Activated T-cell treated with anti-CD3 and anti-CD28 coated beads, Interleukin-2, amount 50 U/mL, for 72 hours (primary cell): ENCODE measurements around the gene TTC7B. TPM values are rescaled to one million over a fixed set of nuclear protein-coding genes. Genes with fewer than 3 reads are reported as not detected.
"Not testable (repeated sequence)": the region's sequence is repeated elsewhere in the genome, so short reads cannot be mapped to it uniquely, and the experiment has no call there.

ENCODE experiments used
- ATAC-seq, 2 donors: fragments of 150-1000 bp; cut with Tn5 transposase; replicated peaks in 1 of 2; 2 replicates each; pipeline ENCODE4 v1.10.0; 2021; ENCODE audit warnings: moderate library complexity in 2 of 2, mild to moderate bottlenecking in 1 of 2
- DNase-seq, 2 donors: peaks; one replicate each; pipeline ENCODE4 v3.0.0; 2021 to 2022; ENCODE audit warnings: mixed read lengths in 1 of 2
- H3K27ac Mint-ChIP-seq: one replicate; pipeline ENCODE4 v1.8.0; 2022; ENCODE audit warnings: mild to moderate bottlenecking, moderate library complexity, mixed read lengths
- H3K27me3 Mint-ChIP-seq: one replicate; pipeline ENCODE4 v1.8.0; 2022; ENCODE audit warnings: low read depth, mixed read lengths
- H3K36me3 Mint-ChIP-seq, 2 donors: one replicate each; pipeline ENCODE4 v1.8.0; 2022; ENCODE audit warnings: mixed read lengths in 2 of 2, mild to moderate bottlenecking in 1 of 2; ENCODE audit not compliant: insufficient read depth in 2 of 2
- H3K4me1 Mint-ChIP-seq: one replicate; pipeline ENCODE4 v1.8.0; 2022; ENCODE audit warnings: low read depth, mixed read lengths
- H3K4me3 Mint-ChIP-seq, 2 donors: one replicate each; pipeline ENCODE4 v1.8.0; 2022; ENCODE audit warnings: mild to moderate bottlenecking in 2 of 2, mixed read lengths in 2 of 2, moderate library complexity in 2 of 2
- H3K9me3 Mint-ChIP-seq, 2 donors: one replicate each; pipeline ENCODE4 v1.8.0; 2022; ENCODE audit warnings: mixed read lengths in 2 of 2
- total RNA-seq, 2 donors: library from RNA; stranded (reverse); gene quantifications; one replicate each; pipeline ENCODE4 v1.2.3, GENCODE V29; 2022

The TTC7B gene, protein sequence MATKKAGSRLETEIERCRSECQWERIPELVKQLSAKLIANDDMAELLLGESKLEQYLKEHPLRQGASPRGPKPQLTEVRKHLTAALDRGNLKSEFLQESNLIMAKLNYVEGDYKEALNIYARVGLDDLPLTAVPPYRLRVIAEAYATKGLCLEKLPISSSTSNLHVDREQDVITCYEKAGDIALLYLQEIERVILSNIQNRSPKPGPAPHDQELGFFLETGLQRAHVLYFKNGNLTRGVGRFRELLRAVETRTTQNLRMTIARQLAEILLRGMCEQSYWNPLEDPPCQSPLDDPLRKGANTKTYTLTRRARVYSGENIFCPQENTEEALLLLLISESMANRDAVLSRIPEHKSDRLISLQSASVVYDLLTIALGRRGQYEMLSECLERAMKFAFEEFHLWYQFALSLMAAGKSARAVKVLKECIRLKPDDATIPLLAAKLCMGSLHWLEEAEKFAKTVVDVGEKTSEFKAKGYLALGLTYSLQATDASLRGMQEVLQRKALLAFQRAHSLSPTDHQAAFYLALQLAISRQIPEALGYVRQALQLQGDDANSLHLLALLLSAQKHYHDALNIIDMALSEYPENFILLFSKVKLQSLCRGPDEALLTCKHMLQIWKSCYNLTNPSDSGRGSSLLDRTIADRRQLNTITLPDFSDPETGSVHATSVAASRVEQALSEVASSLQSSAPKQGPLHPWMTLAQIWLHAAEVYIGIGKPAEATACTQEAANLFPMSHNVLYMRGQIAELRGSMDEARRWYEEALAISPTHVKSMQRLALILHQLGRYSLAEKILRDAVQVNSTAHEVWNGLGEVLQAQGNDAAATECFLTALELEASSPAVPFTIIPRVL
- total RNA-seq, result 10 to 100 TPM in 1 of 2 donors, 1 to 10 TPM in 1; 9.2 to 10.7 TPM

GRCh38 chr14:90815822-90816662, at the start of gene TTC7B:
Gene TTC7B (minus strand): TSS chr14:90816430. CDS start chr14:90816295, 135 bp downstream.
- H3K4me1 Mint-ChIP-seq, result peaks cover 12% of the 10 kb centered on the region
- no peaks in the 10 kb centered on the region for H3K36me3 Mint-ChIP-seq
- no peaks in the 10 kb centered on the region for H3K9me3 Mint-ChIP-seq
- peak; percentile 70 to 78 for ATAC-seq
- H3K27me3 Mint-ChIP-seq, result peaks cover 21% of the 10 kb centered on the region
- peak; percentile 36 to 70 for DNase-seq
- H3K4me3 Mint-ChIP-seq, result peak within 1 kb of the TSS; percentile 53 to 79
- no peak within 1 kb of the TSS for H3K27ac Mint-ChIP-seq

DNA sequence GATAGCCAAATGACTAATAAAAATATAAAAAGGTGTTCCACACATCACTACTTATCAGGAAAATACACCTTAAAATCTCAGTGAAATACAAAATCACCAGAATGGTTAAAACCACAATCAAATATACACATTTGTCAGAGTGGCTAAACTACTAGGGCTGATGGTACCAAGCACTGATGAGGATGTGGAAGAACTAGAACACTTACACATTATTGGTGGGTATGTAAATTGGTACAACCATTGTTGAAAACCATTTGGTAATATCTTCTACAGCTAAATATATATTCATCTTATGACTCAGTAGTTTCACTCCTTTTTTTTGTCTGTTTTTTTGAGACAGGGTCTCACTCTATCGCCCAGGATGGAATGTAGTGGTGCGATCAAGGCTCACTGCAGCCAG, 48.5 kb upstream of the TTC7B start:
- Mint-ChIP-seq H3K4me1 (no peaks in the 10 kb centered on the region), H3K4me3 (no peak overlapping the region), H3K27me3 (no peaks in the 10 kb centered on the region), H3K27ac (no peak overlapping the region), H3K9me3 (no peaks in the 10 kb centered on the region), H3K36me3 (peaks cover 0 to 2% of the 10 kb centered on the region in 2 donors)
- ATAC-seq, result no peak
- DNase-seq, result no peak

DNA sequence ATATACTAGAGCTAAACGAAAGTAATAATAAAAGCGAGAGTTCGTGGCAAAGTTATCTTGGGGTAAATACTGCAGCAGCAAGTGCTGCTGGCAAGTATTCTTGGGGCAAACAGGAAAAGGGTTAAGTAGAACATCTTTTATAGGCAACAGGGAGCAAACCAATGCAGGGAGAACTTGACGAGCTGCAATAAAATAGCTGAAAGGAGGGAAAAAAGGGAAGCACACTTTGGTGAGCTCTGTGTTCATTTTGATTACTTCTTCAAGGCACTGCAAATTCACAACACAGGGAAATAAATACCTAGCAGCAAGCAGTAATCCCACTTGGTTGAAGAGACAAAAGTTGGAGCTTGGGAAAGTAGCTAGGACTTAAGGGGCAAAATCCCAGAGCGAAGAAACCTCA, 42.3 kb upstream of the TTC7B start:
- no peak overlapping the region for H3K27ac Mint-ChIP-seq
- H3K9me3 Mint-ChIP-seq, result no peaks in the 10 kb centered on the region
- no peaks in the 10 kb centered on the region for H3K4me1 Mint-ChIP-seq
- ATAC-seq, result no peak
- H3K4me3 Mint-ChIP-seq, result no peak overlapping the region
- peaks cover 0 to 1% of the 10 kb centered on the region in 2 donors for H3K36me3 Mint-ChIP-seq
- no peak for DNase-seq
- no peaks in the 10 kb centered on the region for H3K27me3 Mint-ChIP-seq

DNA sequence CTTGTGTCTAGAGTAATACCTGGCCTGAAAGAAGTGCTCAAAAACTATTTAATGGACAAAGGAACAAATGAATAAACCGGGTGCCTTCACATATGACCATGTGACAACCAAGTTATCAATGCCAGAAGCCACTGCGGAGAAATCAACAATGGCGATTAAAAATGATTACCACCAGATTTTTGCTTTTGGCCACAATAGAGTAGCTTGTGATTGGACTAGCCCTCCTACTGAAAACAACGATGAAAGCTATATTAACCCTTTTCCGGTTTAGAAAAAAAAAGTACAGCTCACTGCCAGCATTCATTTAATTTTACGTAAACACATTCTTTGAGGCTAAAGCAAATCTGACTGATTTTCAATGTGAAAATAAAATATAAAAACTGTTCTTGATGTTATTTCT, 41.6 kb upstream of the TTC7B start:
- Mint-ChIP-seq H3K27me3 (no peaks in the 10 kb centered on the region), H3K4me3 (no peak overlapping the region), H3K4me1 (no peaks in the 10 kb centered on the region), H3K27ac (no peak overlapping the region), H3K9me3 (no peaks in the 10 kb centered on the region), H3K36me3 (peaks cover 0 to 1% of the 10 kb centered on the region in 2 donors)
- DNase-seq, result no peak
- no peak for ATAC-seq

GRCh38 chr14:90856115-90856514, 39.9 kb upstream of the TTC7B start:
- H3K4me3 Mint-ChIP-seq, H3K9me3 Mint-ChIP-seq, H3K27ac Mint-ChIP-seq, H3K4me1 Mint-ChIP-seq, DNase-seq, H3K36me3 Mint-ChIP-seq, ATAC-seq, H3K27me3 Mint-ChIP-seq: not testable (repeated sequence)

DNA sequence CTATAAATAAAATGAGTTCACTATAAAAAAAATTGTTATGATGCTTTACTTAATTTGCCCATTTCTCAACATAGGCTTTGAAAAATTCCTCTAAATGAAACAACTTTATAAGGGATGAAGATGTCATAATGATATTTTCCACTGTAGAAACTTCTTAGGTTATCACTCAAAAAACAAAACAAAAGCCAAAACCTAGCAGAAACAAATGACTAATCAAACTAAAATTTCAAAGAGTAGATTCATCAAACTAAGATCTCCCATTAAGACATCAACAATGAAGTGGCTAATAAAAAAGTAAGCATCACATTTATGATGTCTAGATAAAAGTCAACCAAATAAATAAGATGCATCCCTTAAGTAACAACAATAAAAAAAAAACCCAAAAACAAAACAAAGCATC, 36.9 kb upstream of the TTC7B start:
- Mint-ChIP-seq H3K9me3 (no peaks in the 10 kb centered on the region), H3K27ac (no peak overlapping the region), H3K4me3 (no peak overlapping the region), H3K36me3 (no peaks in the 10 kb centered on the region), H3K4me1 (no peaks in the 10 kb centered on the region), H3K27me3 (no peaks in the 10 kb centered on the region)
- ATAC-seq (no peak), DNase-seq (no peak)

DNA sequence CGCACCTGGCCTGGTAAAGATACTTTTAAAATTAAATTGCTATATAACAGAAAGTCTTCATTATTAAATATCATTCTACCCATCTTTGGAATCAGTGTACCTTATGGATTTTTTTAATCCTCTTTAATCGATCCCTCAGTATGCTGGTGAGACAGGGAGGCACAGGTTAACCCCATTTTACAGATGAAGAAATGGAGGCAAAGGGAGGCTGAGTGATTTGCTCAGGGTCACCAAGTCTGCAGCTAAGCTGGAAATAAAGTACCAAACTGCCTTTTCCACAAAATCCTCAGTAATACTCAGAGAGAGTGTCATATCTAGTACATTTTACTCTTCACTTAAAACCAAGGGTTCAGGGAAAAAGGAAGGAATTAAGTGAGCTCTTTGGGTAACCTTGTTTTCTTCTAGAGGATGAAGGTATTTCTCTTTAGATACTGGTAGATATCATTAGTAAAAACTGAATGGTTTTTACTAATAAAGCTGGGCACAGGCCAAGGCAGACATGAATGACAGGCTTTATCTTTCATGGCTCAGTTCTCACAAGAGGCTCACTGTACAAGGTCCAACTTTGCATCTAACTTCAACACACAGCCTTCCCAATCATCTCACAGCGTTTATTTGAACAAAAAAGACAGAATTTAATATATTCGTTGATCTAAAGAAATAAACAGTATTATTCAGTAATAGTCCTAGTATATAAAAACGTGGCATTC, 35.3 kb upstream of the TTC7B start:
- H3K9me3 Mint-ChIP-seq, result no peaks in the 10 kb centered on the region
- no peaks in the 10 kb centered on the region for H3K27me3 Mint-ChIP-seq
- DNase-seq (no peak), ATAC-seq (no peak)
- no peaks in the 10 kb centered on the region for H3K36me3 Mint-ChIP-seq
- no peaks in the 10 kb centered on the region for H3K4me1 Mint-ChIP-seq
- no peak overlapping the region for H3K27ac Mint-ChIP-seq
- H3K4me3 Mint-ChIP-seq, result no peak overlapping the region

GRCh38 chr14:90850487-90850886, 34.3 kb upstream of the TTC7B start:
- H3K4me3 Mint-ChIP-seq, result no peak overlapping the region
- no peaks in the 10 kb centered on the region for H3K27me3 Mint-ChIP-seq
- H3K9me3 Mint-ChIP-seq, result no peaks in the 10 kb centered on the region
- ATAC-seq (no peak), DNase-seq (no peak)
- no peaks in the 10 kb centered on the region for H3K36me3 Mint-ChIP-seq
- no peak overlapping the region for H3K27ac Mint-ChIP-seq
- no peaks in the 10 kb centered on the region for H3K4me1 Mint-ChIP-seq

GRCh38 chr14:90849787-90850444, 33.7 kb upstream of the TTC7B start:
- Mint-ChIP-seq H3K36me3 (no peaks in the 10 kb centered on the region), H3K4me3 (no peak overlapping the region), H3K27me3 (no peaks in the 10 kb centered on the region), H3K27ac (no peak overlapping the region), H3K4me1 (no peaks in the 10 kb centered on the region), H3K9me3 (no peaks in the 10 kb centered on the region)
- no peak for DNase-seq
- no peak for ATAC-seq

- no peak overlapping the region for H3K27ac Mint-ChIP-seq
- no peak overlapping the region for H3K4me3 Mint-ChIP-seq
- no peaks in the 10 kb centered on the region for H3K36me3 Mint-ChIP-seq
- DNase-seq, result no peak
- no peak for ATAC-seq
- no peaks in the 10 kb centered on the region for H3K9me3 Mint-ChIP-seq
- no peaks in the 10 kb centered on the region for H3K4me1 Mint-ChIP-seq
- no peaks in the 10 kb centered on the region for H3K27me3 Mint-ChIP-seq
Measured at GRCh38 chr14:90848944-90849731, 32.9 kb upstream of the TTC7B start.

DNA sequence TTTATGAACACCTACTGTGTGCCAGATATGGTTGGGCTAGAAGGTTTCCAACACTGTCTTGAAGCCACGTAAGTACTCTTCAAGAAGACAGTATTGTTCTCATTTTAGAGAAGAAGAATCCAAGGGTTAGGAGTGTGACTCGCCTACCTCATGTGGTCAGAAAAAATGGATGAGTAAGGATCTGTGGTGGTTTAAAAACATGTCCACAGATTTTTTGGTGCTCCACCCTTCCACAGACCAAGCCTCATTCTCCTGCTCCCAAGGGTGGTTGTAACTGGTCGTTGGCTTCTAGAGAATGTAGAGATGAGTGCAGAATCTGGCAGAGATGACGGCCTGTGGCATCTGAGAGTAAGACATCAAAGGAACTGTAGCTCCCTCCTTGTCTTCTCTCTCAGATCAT, 30.3 kb upstream of the TTC7B start:
- Mint-ChIP-seq H3K4me3 (no peak overlapping the region), H3K27me3 (no peaks in the 10 kb centered on the region), H3K27ac (no peak overlapping the region), H3K4me1 (no peaks in the 10 kb centered on the region), H3K36me3 (no peaks in the 10 kb centered on the region), H3K9me3 (no peaks in the 10 kb centered on the region)
- ATAC-seq (no peak), DNase-seq (no peak)
